GM12875 (cell line): Measurements from ENCODE around the gene CTDSPL2.

Experiments used
- H3K4me3 ChIP-seq: one replicate; pipeline ENCODE4 v1.5.1; 2011; ENCODE audit warnings: low read depth, low read length, control low read depth
- CTCF ChIP-seq: IDR thresholded peaks from 2 replicates; pipeline ENCODE4 v1.5.1; 2011; ENCODE audit warnings: low read depth, mild to moderate bottlenecking, control low read depth, inconsistent platforms, low read length, moderate library complexity, borderline replicate concordance; ENCODE audit not compliant: insufficient read depth

The CTDSPL2 gene

GRCh38 chr15:44573386-44573785, 146.0 kb downstream of the CTDSPL2 start:
- no peak for TF ChIP-seq CTCF
- no peak overlapping the region for H3K4me3 ChIP-seq

- no peak overlapping the region for H3K4me3 ChIP-seq
- TF ChIP-seq CTCF = no peak
Measured at GRCh38 chr15:44574734-44575133, 147.3 kb downstream of the CTDSPL2 start.
